ENCODE measurements around the gene RIF1.

DNA sequence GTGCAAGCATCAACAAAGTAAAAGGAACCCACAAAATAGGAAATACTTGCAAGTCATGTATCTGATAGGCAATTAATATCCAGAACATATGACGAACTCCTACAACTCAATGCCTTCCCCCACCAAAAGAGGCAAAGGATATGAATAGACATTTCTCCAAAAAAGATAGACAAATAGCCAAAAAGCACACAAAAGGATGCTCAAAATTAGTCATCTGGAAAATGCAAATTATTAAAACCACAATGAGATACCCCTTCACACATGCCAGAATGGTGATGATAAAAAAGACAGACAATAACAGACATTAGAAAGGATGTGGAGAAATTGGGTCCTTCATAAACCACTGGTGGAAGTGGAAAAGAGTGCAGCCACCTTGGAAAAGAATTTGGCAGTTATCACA, 76.4 kb downstream of the RIF1 start:
- TF ChIP-seq CTCF (IDR thresholded peaks at IDR 0.05), result no peak
- no peak for TF ChIP-seq POLR2A (IDR thresholded peaks at IDR 0.05)
